Lung (tissue), 12 donors: Measurements from ENCODE around the gene SLC15A3. TPM values are rescaled to one million over a fixed set of nuclear protein-coding genes. Genes with fewer than 3 reads are reported as not detected.

Experiments used
- ATAC-seq: fragments of 200-7000 bp; cut with Tn5 transposase; one replicate; pipeline ENCODE4 v1.9.1; 2020; ENCODE audit warnings: moderate number of reproducible peaks; ENCODE audit not compliant: insufficient read depth, low FRiP score
- DNase-seq, 3 donors: peaks; one replicate each; pipeline ENCODE4 v3.0.0-alpha.2; 2013 to 2017
- H3K27ac ChIP-seq, 2 donors: one replicate each; pipeline ENCODE4 v1.5.1; 2013; ENCODE audit warnings: mild to moderate bottlenecking in 2 of 2, moderate library complexity in 2 of 2, control low read depth in 1 of 2, inconsistent platforms in 1 of 2, low read depth in 1 of 2, low read length in 1 of 2
- H3K27me3 ChIP-seq, 3 donors: one replicate each; pipeline ENCODE4 v1.5.1; 2013; ENCODE audit warnings: low read length in 2 of 3; ENCODE audit not compliant: control insufficient read depth in 3 of 3, insufficient read depth in 3 of 3
- H3K36me3 ChIP-seq, 4 donors: one replicate each; pipeline ENCODE4 v1.5.1; 2013; ENCODE audit warnings: low read length in 4 of 4, mild to moderate bottlenecking in 1 of 4, moderate library complexity in 1 of 4; ENCODE audit not compliant: control insufficient read depth in 4 of 4, insufficient read depth in 4 of 4
- H3K4me1 ChIP-seq, 5 donors: one replicate each; pipeline ENCODE4 v1.5.1; 2013; ENCODE audit warnings: low read length in 5 of 5, mild to moderate bottlenecking in 2 of 5, moderate library complexity in 1 of 5; ENCODE audit not compliant: control insufficient read depth in 5 of 5, insufficient read depth in 5 of 5
- H3K4me3 ChIP-seq: one replicate; pipeline ENCODE4 v1.5.1; 2013; ENCODE audit warnings: mild to moderate bottlenecking, control low read depth, moderate library complexity
- H3K9ac ChIP-seq, 2 donors: one replicate each; pipeline ENCODE4 v1.5.1; 2013; ENCODE audit warnings: low read length in 2 of 2, control low read depth in 1 of 2; ENCODE audit not compliant: insufficient read depth in 1 of 2
- H3K9me3 ChIP-seq, 4 donors: one replicate each; pipeline ENCODE4 v1.5.1; 2013; ENCODE audit warnings: low read length in 3 of 4, mild to moderate bottlenecking in 1 of 4, moderate library complexity in 1 of 4; ENCODE audit not compliant: control insufficient read depth in 4 of 4, insufficient read depth in 3 of 4
- CTCF ChIP-seq: IDR thresholded peaks from 2 replicates; pipeline ENCODE4 v1.5.1; 2012; ENCODE audit warnings: mild to moderate bottlenecking; ENCODE audit errors: control extremely low read depth, extremely low read depth
- WGBS, 2 donors: extraction: QIAGEN DNeasy Blood & Tissue Kit; methylation state at CpG; one replicate each; pipeline ENCODE4 v1.1.7; 2013; 5-methylcytosine and 5-hydroxymethylcytosine counted together
- polyA plus RNA-seq, 2 donors: library from polyadenylated mRNA; stranded (reverse); fragments of 200-250 nt; gene quantifications; one replicate each; pipeline ENCODE4 v1.2.1, GENCODE V29; 2013
- total RNA-seq, 2 donors: library from RNA; depleted of rRNA in 1 of 2; stranded (reverse); fragments of >200 nt in 1 of 2; gene quantifications; one replicate each; pipeline ENCODE4 v1.2.1, GENCODE V29; 2014 to 2021
- donor health status: control.
- donor health status: control.
- donor health status: Bipolar disorder and iron deficiency.
- donor health status: healthy.
- donor health status: DM: yes; HTN: yes; CAD: no.

SLC15A3 gene
- total and polyA plus RNA-seq, 4 donors = 29.9 to 166 (median 98.6) TPM

- H3K27ac ChIP-seq = peak overlapping the region in 1 of 2 donors; percentile 34
- peak; percentile 42 for ATAC-seq
- WGBS, 2 donors = 54 to 59% methylated on average over 9 of the region's 9 CpGs
Observed at GRCh38 chr11:60942970-60943565, 8.9 kb downstream of the SLC15A3 start.

GRCh38 chr11:60942219-60942618 is 9.8 kb downstream of the SLC15A3 start:
- no peaks in the 10 kb centered on the region for H3K9me3 ChIP-seq
- H3K27me3 ChIP-seq = no peaks in the 10 kb centered on the region
- no peak overlapping the region for H3K4me3 ChIP-seq
- peaks cover 0 to 39% (median 7%) of the 10 kb centered on the region in 4 donors for H3K36me3 ChIP-seq
- H3K4me1 ChIP-seq = peaks cover 0 to 24% (median 6%) of the 10 kb centered on the region in 5 donors
- no peak for TF ChIP-seq CTCF
- H3K27ac ChIP-seq = peak overlapping the region in 1 of 2 donors; percentile 18
- WGBS, 2 donors = 83 to 96% methylated on average over 4 of the region's 4 CpGs
- no peak for DNase-seq
- H3K9ac ChIP-seq = no peak overlapping the region
- ATAC-seq = no peak

More at GRCh38 chr11:60942970-60943565, 8.9 kb downstream of the SLC15A3 start:
- Histone ChIP-seq H3K27me3 (no peaks in the 10 kb centered on the region), H3K36me3 (peaks cover 0 to 39% (median 7%) of the 10 kb centered on the region in 4 donors), H3K9ac (no peak overlapping the region), H3K4me1 (peaks cover 0 to 24% (median 6%) of the 10 kb centered on the region in 5 donors), H3K4me3 (no peak overlapping the region), H3K9me3 (no peaks in the 10 kb centered on the region)
- no peak for TF ChIP-seq CTCF
- DNase-seq = peak; percentile 62 to 84 (median 62)

GRCh38 chr11:60941371-60942119 is 10.4 kb downstream of the SLC15A3 start:
- WGBS, 2 donors = 80 to 83% methylated on average over 6 of the region's 6 CpGs
- Histone ChIP-seq H3K4me1 (peaks cover 0 to 24% (median 6%) of the 10 kb centered on the region in 5 donors), H3K9ac (no peak overlapping the region), H3K27me3 (no peaks in the 10 kb centered on the region), H3K36me3 (peaks cover 0 to 41% (median 7%) of the 10 kb centered on the region in 4 donors), H3K4me3 (no peak overlapping the region), H3K27ac (no peak overlapping the region), H3K9me3 (no peaks in the 10 kb centered on the region)
- no peak for TF ChIP-seq CTCF
- DNase-seq (no peak), ATAC-seq (no peak)
